Activated CD4-positive, CD25-positive, alpha-beta regulatory T cell treated with anti-CD3 and anti-CD28 coated beads, Interleukin-2, amount 50 U/mL, for 24 hours (primary cell): ENCODE data around the gene DBNL.
A peak's percentile ranks its signal among the peaks of the same experiment; 100 is the strongest.

Experiments
- ATAC-seq, 2 donors: fragments of 150-1000 bp; cut with Tn5 transposase; one replicate each; pipeline ENCODE4 v1.10.0; 2021; ENCODE audit warnings: mild to moderate bottlenecking in 1 of 2, moderate library complexity in 1 of 2

Gene DBNL

DNA sequence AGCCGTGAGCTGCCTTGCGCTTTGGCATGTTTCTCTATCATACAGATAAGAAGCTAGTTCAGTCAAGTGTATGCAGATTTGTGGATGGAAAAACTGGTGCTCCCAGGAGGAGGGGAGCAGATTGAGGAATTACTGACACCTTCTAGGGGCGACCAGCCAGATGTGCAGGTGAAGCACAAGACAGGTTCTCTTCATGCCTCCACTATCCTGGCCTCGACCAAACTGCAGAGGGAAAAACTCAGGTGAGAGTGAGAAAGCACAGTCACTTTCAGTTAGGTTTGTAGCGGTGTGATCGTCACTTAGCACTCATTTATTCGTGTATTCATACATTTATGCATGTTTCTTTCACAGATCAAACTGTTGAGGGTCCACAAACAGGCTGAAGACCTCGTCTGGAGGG lies 600 bp upstream of the DBNL start:
- no peak for ATAC-seq

DNA sequence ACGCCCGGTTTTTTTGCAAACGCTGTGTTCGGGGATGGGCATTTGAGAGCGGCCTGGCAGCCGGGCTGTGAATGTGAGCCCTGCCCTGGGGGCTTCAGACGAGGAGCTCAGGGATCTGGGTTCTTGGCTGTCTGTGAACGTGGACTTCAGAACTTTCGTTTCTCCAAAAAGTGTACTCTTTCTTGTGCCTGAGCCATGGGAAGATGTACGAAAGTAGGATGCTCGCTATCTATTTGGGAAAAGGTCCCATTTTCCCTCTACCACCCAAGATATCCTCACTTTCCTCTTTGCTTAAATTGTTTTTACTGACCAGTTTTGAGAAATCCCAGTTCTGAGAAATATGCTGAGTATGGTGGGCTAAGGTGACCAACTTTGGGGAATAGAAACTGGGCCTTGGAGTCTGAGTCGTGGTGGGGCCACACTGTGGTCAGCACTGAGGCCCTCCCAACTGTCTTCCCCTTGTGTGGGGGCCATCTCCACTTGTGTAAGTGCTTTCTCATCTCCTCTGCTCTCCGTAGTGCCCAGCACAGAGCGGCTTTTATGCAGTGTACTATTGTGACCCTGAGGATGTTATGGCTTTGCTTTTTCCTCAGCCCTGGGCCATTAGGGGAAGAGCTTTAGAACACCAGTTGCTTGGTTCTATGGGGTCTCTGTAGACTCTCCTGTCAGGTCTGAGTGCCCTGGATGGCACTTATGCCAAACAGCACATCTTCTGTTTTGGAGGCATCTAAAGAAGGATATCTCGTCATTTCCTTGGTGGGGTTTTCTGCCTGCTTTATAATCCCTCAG lies 918 bp downstream of the DBNL start:
- no peak for ATAC-seq

DNA sequence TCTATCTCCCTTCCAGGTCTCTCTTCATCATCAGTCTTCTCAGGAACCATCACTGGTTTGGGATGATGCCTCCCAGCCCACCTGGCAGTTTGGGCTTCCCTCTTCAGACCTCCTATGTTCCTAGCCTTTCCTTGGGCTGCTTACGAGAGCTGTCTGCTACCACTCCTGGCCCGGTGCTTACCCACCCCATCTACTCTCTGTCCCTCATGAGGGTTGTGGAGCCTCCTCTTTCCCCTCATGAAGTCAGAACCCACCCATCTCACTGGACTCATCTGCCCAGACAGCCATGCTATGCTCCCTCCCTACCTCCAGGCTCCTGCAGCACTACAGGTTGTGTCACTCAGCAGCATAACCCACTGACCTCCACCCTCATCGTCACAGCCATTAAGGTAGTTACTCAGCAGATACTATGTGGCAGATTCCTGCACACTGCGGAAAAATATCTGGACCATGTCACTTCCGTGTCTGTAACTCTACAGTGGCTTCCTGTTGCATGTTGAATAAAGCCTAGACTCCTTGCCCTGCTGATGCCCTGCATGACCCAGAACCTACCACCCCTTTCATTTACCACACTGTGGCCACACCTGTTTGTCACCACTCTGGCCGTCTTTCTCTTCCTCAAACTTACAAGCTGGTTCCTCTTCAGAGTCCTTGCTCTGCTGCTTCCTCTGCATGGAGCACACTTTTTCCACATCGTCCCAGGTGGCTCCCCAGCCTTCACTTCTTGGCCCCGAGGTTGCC lies 2.0 kb downstream of the DBNL start:
- ATAC-seq: peak; percentile 67

DNA sequence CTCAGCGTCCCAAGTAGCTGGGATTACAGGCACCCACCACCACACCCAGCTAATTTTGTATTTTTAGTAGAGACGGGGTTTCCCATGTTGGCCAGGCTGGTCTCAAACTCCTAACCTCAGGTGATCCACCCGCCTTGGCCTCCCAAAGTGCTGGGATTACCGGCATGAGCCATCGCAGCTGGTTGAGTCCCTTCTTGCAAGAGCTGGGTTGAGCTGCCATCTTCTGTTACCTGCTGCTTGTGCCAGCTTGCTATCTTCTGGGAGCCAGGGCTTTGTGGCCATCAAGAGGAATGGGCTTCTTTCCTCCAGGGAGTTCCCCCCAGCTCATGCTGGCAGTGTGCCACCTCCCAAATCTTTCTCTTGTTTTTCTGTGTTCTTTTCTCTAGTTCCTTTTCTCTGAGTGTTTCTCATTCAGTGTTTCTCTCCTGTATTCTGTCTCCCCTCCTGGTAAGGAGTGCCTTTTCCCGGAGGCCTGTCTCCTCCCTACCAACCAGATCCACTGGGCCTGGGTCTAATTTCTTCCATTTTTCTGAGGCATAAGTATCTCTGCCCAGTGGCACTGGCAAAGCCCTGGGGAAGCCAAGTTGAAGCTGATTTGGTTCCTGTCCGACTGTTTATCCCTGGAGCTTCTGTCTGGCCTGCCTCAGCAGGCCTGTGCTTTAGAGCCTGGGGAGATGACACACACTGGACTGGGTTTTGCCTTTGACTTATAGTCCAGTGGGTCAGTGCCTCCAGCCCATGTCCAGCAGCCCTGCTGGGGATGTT lies 3.7 kb downstream of the DBNL start:
- no peak for ATAC-seq

DNA sequence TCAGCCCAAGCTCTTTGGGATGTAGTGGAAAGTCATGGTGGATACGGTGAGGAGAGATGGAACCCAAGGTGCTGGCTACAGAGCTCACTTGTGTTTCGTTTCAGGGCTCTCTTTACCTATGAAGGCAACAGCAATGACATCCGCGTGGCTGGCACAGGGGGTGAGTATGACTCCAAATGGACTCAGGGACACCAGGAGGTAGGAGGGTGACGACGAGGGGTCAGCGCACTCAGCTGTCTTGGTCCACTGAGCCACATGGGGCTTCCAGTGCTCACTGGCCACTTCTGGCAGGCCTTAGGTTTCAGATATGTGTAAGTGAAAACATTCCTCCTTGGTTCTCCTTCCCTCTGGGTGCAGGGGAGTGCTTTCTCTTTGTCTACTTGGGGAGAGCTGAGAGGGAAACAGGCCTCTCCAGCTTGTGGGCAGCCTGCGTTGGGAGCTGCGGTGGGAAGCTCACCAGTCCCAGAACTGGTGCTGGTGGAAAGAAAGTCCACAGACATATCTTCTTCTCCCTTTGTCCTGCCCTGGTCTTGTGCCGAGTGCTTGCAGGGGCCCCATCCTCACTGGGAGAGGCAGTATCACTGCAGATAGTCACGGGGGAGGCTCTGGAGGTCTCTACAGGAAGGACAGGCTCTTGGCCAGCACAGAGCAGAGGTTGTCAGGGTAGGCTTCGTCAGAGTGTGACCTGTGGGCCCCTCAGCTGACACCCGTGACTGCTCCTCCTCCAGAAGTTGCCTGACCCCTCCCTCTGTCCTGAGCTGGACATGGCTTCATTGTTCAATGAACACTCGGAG lies 5.8 kb downstream of the DBNL start:
- no peak for ATAC-seq

DNA sequence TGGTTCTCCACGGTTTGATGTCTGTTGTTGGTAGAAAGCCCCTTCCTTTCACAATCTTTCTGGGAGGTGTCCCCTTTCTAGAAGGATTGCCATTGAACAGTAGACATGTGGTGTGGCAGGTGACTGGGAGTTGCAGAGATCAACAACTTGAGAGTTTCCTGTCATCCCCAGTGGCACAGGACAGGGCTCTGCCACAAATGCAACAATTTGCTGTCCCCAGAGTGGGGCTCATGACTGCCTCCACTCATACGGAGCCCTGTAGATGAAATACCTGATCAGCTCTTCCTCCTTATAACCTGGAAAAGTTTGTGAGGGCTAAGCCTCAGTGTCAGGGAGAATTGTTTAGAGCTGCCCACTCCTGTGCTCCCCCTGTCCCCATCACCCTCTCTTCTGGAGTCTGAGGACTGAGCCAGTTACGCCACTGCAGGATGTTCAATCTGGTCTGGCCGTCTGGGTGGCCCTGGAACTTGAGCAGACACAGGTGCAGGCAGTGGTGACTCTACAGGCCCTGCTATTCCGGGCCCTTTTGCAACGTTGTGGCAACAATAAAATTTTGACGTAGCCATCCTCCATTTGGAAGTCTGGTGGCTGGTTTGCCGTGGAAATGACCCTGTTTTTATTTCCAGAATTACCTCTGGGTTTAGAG lies 6.5 kb downstream of the DBNL start:
- no peak for ATAC-seq

DNA sequence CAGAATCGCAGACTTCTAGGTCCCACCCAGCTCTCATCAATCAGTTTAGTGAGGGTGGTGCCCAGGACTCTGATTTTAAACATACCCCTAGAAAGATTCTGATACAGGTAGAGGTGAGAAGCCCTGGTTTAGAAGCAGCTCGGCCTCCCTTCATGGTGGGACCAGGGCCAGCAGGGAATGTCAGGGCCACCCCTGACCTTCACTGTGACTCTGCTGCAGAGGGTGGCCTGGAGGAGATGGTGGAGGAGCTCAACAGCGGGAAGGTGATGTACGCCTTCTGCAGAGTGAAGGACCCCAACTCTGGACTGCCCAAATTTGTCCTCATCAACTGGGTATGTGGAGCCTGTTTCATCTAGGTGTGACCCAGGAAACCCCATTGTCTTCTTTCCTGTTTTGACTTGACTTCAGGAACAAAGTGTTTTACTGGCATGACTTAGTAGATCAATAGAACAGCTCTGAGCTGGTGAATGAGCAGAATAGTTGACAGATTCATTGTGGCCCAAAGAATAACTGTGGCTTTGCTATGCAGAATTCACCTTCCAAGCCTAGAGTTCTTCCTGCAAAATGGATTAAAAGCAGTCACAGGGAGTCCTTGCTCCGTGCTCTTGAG lies 7.2 kb downstream of the DBNL start:
- ATAC-seq: no peak

DNA sequence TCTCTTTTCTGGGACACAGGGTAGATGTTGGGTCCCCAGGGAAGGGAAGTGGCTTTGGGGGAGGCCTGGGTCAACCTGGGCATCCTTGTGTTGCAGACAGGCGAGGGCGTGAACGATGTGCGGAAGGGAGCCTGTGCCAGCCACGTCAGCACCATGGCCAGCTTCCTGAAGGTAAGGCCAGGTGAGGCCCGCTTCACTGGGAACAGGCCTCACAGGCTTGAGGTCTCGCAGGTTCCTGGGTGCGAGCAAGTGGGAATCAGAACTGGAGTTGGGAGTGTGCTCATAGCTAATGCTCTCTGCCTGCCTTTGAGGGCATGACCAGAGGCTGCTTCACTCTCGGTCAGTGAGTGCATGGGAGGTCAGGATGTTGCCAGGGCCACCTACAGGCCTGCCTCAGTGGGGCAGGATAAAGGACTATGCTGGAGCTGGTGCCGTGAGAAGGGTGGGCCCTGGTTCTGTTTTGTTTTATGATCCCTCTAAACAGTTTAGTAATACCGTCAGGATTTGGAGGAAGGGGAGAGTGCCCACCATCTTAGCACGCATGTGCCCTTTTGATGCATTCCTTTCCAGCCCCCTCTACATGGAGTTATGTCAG lies 8.4 kb downstream of the DBNL start:
- ATAC-seq: no peak

DNA sequence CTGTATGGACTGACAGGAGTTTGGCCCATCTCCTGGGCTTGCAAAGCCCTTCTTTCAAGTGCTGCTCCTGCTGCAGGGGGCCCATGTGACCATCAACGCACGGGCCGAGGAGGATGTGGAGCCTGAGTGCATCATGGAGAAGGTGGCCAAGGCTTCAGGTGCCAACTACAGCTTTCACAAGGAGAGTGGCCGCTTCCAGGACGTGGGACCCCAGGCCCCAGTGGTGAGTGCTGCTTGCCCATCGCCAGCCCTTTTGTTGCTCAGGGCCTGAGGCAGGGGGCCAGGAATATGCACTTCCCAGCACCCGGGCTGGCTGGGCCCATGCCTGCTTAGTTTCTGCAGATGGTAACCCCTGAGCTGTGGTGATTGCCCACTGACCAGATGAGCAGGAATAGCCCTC lies 12.2 kb downstream of the DBNL start:
- ATAC-seq: no peak

DNA sequence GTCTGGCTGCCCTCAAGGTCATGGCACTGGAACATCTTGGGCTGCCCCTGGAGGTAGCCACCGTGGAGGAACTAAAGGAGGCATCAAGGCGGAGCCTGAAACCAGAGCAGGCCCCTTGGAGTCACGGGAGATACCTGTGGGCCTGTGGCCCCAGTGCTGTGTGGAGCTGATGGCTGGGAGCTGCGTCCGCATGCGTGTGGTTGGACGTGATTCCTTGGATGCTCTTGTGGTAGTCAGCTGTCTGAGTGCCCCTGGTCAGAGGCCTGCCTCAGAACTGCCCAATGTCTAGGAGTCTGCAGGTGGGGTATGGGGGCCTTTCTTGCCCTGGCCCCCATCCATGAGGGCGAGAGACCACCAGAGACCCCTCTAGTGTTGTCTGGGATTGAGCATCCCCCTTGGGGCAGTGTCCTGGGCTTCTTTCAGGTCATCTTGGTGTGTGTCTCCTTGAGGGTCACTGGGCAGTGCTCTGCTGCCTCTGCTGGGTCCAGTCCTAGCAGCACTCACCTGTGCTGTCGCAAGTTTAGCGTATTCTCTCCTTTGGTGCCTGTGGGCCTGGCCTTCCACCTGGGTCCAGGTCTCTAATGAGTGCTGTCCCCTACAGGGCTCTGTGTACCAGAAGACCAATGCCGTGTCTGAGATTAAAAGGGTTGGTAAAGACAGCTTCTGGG lies 12.8 kb downstream of the DBNL start:
- no peak for ATAC-seq

DNA sequence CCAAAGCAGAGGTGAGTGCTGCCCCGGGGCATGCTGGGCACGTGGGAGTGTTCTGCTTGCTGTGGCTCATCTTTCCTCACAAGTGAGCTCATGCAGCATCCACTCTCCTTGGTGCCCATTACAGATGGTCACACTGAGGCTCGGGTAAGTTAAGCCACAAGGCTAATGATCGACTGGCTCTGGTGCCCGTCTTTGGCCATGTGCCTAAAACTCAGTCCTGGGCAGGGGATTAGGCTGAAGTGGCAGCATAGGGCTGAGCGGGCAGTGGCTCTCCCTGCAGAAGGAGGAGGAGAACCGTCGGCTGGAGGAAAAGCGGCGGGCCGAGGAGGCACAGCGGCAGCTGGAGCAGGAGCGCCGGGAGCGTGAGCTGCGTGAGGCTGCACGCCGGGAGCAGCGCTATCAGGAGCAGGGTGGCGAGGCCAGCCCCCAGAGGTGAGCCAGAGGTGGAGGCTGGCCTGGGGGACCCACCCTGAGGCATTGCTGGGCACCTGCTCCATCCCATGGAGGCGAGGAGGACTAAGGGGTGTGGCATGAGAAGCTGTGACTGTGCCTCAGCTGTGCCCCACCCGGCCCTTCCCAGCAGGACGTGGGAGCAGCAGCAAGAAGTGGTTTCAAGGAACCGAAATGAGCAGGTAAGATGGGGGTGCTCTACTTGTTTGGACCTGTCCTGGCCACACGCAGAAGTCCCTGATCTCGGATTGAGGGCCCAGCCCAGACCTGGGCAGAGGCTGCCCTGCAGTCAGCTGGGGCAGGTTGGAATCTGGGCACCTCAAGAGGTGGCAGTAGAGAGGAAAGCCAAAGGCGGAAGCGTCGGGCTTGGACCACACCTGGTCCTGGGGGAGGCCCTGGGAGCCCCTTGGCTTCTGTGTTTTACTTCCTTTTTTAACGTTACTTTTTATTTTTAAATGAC lies 13.6 kb downstream of the DBNL start:
- no peak for ATAC-seq

DNA sequence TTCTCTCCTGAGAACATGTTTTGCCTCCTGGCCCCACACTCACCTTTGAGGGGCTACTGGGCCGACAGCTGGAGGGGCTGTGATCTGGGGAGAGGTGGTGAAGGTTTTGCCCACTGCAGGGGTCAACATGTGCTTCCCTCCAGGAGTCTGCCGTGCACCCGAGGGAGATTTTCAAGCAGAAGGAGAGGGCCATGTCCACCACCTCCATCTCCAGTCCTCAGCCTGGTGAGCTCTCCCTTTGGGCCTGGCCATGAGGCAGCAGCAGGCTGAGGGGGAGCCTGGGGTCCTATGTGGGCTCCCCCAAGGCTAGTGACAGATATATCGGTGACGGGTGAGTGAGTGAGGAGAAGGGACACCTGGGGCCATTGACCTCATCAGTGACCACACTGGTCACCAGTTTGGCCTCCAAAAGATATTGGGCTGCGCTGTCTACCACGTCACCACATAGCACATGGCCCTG lies 14.3 kb downstream of the DBNL start:
- no peak for ATAC-seq

DNA sequence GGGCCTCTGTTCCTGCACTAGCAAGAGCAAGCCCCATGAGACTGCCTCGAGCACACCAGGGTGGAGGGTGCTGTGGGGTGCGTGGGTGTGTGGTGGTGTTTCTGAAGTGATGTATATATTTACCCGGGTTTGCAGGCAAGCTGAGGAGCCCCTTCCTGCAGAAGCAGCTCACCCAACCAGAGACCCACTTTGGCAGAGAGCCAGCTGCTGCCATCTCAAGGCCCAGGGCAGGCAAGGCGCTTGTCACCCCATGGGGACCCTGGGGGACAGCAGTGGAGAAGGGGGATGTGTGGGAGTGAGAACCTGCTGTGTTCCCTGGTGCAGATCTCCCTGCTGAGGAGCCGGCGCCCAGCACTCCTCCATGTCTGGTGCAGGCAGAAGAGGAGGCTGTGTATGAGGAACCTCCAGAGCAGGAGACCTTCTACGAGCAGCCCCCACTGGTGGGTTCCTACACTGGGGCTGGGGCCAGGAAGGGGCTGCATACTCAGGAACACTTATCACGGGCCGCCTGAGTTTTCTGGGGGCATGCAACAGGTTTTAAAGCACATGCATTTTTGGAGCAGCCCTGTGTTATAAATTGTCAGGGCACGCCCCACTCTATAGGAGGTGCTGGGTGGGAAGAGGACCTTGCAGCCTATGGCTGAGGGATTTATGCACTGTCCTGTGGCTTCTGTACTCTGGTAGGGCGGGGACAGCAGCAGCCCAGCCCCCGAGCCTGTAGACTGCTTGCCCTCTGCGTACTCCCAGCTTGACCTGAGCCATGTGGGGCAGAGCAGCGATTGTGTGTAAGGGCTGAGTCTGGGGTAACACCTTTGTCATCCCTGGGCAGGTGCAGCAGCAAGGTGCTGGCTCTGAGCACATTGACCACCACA lies 15.0 kb downstream of the DBNL start:
- no peak for ATAC-seq

DNA sequence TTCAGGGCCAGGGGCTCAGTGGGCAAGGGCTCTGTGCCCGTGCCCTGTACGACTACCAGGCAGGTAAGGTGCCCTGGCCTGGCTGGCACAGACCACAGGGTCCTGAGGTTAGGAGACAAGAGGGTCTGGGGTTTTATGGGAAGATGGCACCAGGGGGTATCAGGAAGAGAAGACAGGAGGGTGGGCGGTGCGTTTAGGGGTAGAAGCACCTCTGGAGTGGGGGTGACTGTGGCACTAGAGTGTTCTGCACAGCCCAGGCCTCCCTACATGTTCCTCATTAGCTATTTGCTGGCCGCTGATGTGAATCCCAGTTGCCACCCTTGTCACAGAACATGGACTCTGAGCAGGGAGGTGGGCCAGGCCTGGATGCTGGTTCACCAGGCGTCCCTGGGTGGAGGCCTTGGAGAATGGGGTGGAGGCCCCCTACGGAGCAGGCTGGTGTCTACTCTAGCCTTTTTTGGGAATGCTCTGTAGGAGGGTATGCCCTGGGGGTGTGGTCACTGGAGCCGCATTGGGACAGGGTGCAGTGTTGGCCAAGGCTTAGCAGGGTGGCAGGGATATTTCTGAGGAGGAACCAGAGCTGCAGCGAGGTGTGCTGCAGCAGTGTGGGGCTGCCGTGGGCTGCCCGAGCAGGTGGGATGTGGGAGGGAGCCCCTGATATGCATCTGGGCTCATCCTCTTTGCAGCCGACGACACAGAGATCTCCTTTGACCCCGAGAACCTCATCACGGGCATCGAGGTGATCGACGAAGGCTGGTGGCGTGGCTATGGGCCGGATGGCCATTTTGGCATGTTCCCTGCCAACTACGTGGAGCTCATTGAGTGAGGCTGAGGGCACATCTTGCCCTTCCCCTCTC lies 15.8 kb downstream of the DBNL start:
- no peak for ATAC-seq

DNA sequence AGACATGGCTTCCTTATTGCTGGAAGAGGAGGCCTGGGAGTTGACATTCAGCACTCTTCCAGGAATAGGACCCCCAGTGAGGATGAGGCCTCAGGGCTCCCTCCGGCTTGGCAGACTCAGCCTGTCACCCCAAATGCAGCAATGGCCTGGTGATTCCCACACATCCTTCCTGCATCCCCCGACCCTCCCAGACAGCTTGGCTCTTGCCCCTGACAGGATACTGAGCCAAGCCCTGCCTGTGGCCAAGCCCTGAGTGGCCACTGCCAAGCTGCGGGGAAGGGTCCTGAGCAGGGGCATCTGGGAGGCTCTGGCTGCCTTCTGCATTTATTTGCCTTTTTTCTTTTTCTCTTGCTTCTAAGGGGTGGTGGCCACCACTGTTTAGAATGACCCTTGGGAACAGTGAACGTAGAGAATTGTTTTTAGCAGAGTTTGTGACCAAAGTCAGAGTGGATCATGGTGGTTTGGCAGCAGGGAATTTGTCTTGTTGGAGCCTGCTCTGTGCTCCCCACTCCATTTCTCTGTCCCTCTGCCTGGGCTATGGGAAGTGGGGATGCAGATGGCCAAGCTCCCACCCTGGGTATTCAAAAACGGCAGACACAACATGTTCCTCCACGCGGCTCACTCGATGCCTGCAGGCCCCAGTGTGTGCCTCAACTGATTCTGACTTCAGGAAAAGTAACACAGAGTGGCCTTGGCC lies 16.6 kb downstream of the DBNL start:
- ATAC-seq: no peak

DNA sequence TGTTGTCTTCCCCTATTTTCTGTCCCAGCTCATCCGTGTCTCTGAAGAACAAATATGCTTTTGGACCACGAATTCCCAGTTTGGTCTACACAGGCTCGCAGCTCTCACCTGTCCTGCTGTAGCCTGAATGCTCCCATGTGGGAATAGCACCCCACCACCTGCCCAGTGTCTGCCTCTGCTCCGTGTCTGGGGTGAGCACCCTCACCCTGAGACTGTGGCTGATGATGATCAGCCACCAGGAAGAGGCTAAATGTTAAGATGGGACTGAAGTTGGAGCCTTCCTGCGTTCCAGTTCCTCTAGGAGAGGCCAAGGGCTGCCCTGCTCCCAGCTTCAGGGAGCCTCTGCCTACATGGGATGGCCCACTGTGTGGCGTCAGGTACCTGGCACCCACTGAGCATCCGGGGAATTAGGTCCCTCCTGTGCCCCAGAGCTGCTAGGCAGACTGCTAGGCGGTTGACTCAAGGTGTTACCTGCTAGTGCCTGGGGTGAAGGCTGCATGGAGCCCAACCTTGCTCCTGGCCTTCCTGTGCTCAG lies 17.2 kb downstream of the DBNL start:
- ATAC-seq: no peak
